Measurements from ENCODE around the gene RPAP3.

Gene RPAP3

GRCh38 chr12:47747596-47748506, 42.0 kb upstream of the RPAP3 start:
- in situ Hi-C loops (cut with HindIII; ENCODE audit: low pct_unique_long_range_greater_than_20kb, low sequenced_read_pairs), result no loop called here
- TF ChIP-seq JUND (IDR thresholded peaks at IDR 0.05; ENCODE audit: low read depth), result no peak
- DNase-seq (ENCODE audit: low read depth in 1 of 2, low spot score in 1 of 2), result no peak

GRCh38 chr12:47747126-47747525, 41.3 kb upstream of the RPAP3 start:
- no peak for DNase-seq (ENCODE audit: low read depth in 1 of 2, low spot score in 1 of 2)
- TF ChIP-seq JUND (IDR thresholded peaks at IDR 0.05; ENCODE audit: low read depth), result no peak
- in situ Hi-C loops (cut with HindIII; ENCODE audit: low pct_unique_long_range_greater_than_20kb, low sequenced_read_pairs), result no loop called here

GRCh38 chr12:47746523-47746922, 40.7 kb upstream of the RPAP3 start:
- no peak for DNase-seq (ENCODE audit: low read depth in 1 of 2, low spot score in 1 of 2)
- in situ Hi-C loops (cut with HindIII; ENCODE audit: low pct_unique_long_range_greater_than_20kb, low sequenced_read_pairs), result no loop called here
- TF ChIP-seq JUND (IDR thresholded peaks at IDR 0.05; ENCODE audit: low read depth), result no peak

- in situ Hi-C loops (cut with HindIII; ENCODE audit: low pct_unique_long_range_greater_than_20kb, low sequenced_read_pairs), result no loop called here
- no peak for DNase-seq (ENCODE audit: low read depth in 1 of 2, low spot score in 1 of 2)
- TF ChIP-seq JUND (IDR thresholded peaks at IDR 0.05; ENCODE audit: low read depth), result no peak
Observed at GRCh38 chr12:47746073-47746472, 40.2 kb upstream of the RPAP3 start.

- no peak for DNase-seq (ENCODE audit: low read depth in 1 of 2, low spot score in 1 of 2)
- no peak for TF ChIP-seq JUND (IDR thresholded peaks at IDR 0.05; ENCODE audit: low read depth)
- in situ Hi-C loops (cut with HindIII; ENCODE audit: low pct_unique_long_range_greater_than_20kb, low sequenced_read_pairs), result no loop called here
Observed at GRCh38 chr12:47745485-47746041, 39.7 kb upstream of the RPAP3 start.

GRCh38 chr12:47744778-47745436, 39.1 kb upstream of the RPAP3 start:
- no peak for TF ChIP-seq JUND (IDR thresholded peaks at IDR 0.05; ENCODE audit: low read depth)
- in situ Hi-C loops (cut with HindIII; ENCODE audit: low pct_unique_long_range_greater_than_20kb, low sequenced_read_pairs), result no loop called here
- DNase-seq (ENCODE audit: low read depth in 1 of 2, low spot score in 1 of 2), result no peak

GRCh38 chr12:47744005-47744651, 38.3 kb upstream of the RPAP3 start:
- no peak for TF ChIP-seq JUND (IDR thresholded peaks at IDR 0.05; ENCODE audit: low read depth)
- in situ Hi-C loops (cut with HindIII; ENCODE audit: low pct_unique_long_range_greater_than_20kb, low sequenced_read_pairs), result no loop called here
- DNase-seq (ENCODE audit: low read depth in 1 of 2, low spot score in 1 of 2), result peak; percentile 93 to 96

- in situ Hi-C loops (cut with HindIII; ENCODE audit: low pct_unique_long_range_greater_than_20kb, low sequenced_read_pairs), result no loop called here
- TF ChIP-seq JUND (IDR thresholded peaks at IDR 0.05; ENCODE audit: low read depth), result no peak
- no peak for DNase-seq (ENCODE audit: low read depth in 1 of 2, low spot score in 1 of 2)
Observed at GRCh38 chr12:47743311-47743860, 37.6 kb upstream of the RPAP3 start.

GRCh38 chr12:47742253-47742825, 36.5 kb upstream of the RPAP3 start:
- no peak for TF ChIP-seq JUND (IDR thresholded peaks at IDR 0.05; ENCODE audit: low read depth)
- in situ Hi-C loops (cut with HindIII; ENCODE audit: low pct_unique_long_range_greater_than_20kb, low sequenced_read_pairs), result no loop called here
- peak in 1 of 2 experiments; percentile 71 for DNase-seq (ENCODE audit: low read depth in 1 of 2, low spot score in 1 of 2)

GRCh38 chr12:47741340-47741703, 35.5 kb upstream of the RPAP3 start:
- in situ Hi-C loops (cut with HindIII; ENCODE audit: low pct_unique_long_range_greater_than_20kb, low sequenced_read_pairs), result no loop called here
- TF ChIP-seq JUND (IDR thresholded peaks at IDR 0.05; ENCODE audit: low read depth), result no peak
- DNase-seq (ENCODE audit: low read depth in 1 of 2, low spot score in 1 of 2), result no peak

GRCh38 chr12:47740606-47741339, 34.9 kb upstream of the RPAP3 start:
- TF ChIP-seq JUND (IDR thresholded peaks at IDR 0.05; ENCODE audit: low read depth), result no peak
- in situ Hi-C loops (cut with HindIII; ENCODE audit: low pct_unique_long_range_greater_than_20kb, low sequenced_read_pairs), result no loop called here
- no peak for DNase-seq (ENCODE audit: low read depth in 1 of 2, low spot score in 1 of 2)
